ENCODE results near the gene IQSEC3.

Gene IQSEC3

GRCh38 chr12:162467-163307 lies 96.1 kb downstream of the IQSEC3 start:
- POLR2A ChIA-PET: no interaction called here
- CTCF ChIA-PET: no interaction called here
- DNase-seq (ENCODE audit: extremely low spot score): peak; percentile 46
- TF ChIP-seq L3MBTL2 (conservative IDR thresholded peaks at IDR 0.05) (no peak), TARDBP (IDR thresholded peaks at IDR 0.05) (no peak)

- POLR2A ChIA-PET: no interaction called here
- TF ChIP-seq SP1 (IDR thresholded peaks at IDR 0.05) (no peak), CTBP1 (IDR thresholded peaks at IDR 0.05; ENCODE audit: borderline replicate concordance) (no peak), PKNOX1 (IDR thresholded peaks at IDR 0.05) (no peak), FOXA1 (IDR thresholded peaks at IDR 0.05) (no peak), LEF1 (IDR thresholded peaks at IDR 0.05; ENCODE audit: borderline replicate concordance) (no peak), BHLHE40 (IDR thresholded peaks at IDR 0.05; ENCODE audit: borderline replicate concordance) (no peak), ARNT (IDR thresholded peaks at IDR 0.05) (no peak), FOXM1 (IDR thresholded peaks at IDR 0.05; ENCODE audit: borderline replicate concordance) (no peak), ELF4 (IDR thresholded peaks at IDR 0.05) (no peak), FOXK2 (IDR thresholded peaks at IDR 0.05) (no peak)
- CTCF ChIA-PET: no interaction called here
- no peak for DNase-seq (ENCODE audit: extremely low spot score)
Measured at GRCh38 chr12:163406-163986, 96.9 kb downstream of the IQSEC3 start.

GRCh38 chr12:164207-164606 lies 97.6 kb downstream of the IQSEC3 start:
- TF ChIP-seq ELF4 (IDR thresholded peaks at IDR 0.05) (no peak), FOXM1 (IDR thresholded peaks at IDR 0.05; ENCODE audit: borderline replicate concordance) (no peak), L3MBTL2 (conservative IDR thresholded peaks at IDR 0.05) (no peak)
- no peak for DNase-seq (ENCODE audit: extremely low spot score)
- CTCF ChIA-PET: no interaction called here
- POLR2A ChIA-PET: no interaction called here

GRCh38 chr12:165862-166368 lies 99.3 kb downstream of the IQSEC3 start:
- CTCF ChIA-PET: no interaction called here
- POLR2A ChIA-PET: no interaction called here

GRCh38 chr12:166425-167075 lies 100.0 kb downstream of the IQSEC3 start:
- TF ChIP-seq BHLHE40 (IDR thresholded peaks at IDR 0.05; ENCODE audit: borderline replicate concordance): no peak
- no peak for DNase-seq (ENCODE audit: extremely low spot score)
- ChIA-PET POLR2A (no interaction called here), CTCF (no interaction called here)

More at GRCh38 chr12:165862-166368, 99.3 kb downstream of the IQSEC3 start:
- DNase-seq (ENCODE audit: extremely low spot score): no peak
- no peak for TF ChIP-seq HDGF (IDR thresholded peaks at IDR 0.05; ENCODE audit: borderline replicate concordance)
- no peak for TF ChIP-seq LEF1 (IDR thresholded peaks at IDR 0.05; ENCODE audit: borderline replicate concordance)
- TF ChIP-seq L3MBTL2 (conservative IDR thresholded peaks at IDR 0.05): no peak

GRCh38 chr12:167959-168600 lies 101.5 kb downstream of the IQSEC3 start:
- DNase-seq (ENCODE audit: extremely low spot score): no peak
- ChIA-PET POLR2A (no interaction called here), CTCF (no interaction called here)
- TF ChIP-seq LEF1 (IDR thresholded peaks at IDR 0.05; ENCODE audit: borderline replicate concordance) (no peak), TARDBP (IDR thresholded peaks at IDR 0.05) (no peak), ZNF384 (IDR thresholded peaks at IDR 0.05) (no peak), BHLHE40 (IDR thresholded peaks at IDR 0.05; ENCODE audit: borderline replicate concordance) (no peak), FOXM1 (IDR thresholded peaks at IDR 0.05; ENCODE audit: borderline replicate concordance) (no peak), HDGF (IDR thresholded peaks at IDR 0.05; ENCODE audit: borderline replicate concordance) (no peak), FOXK2 (IDR thresholded peaks at IDR 0.05) (no peak), SUZ12 (IDR thresholded peaks at IDR 0.05) (no peak), PKNOX1 (IDR thresholded peaks at IDR 0.05) (no peak), CTBP1 (IDR thresholded peaks at IDR 0.05; ENCODE audit: borderline replicate concordance) (no peak), ELF4 (IDR thresholded peaks at IDR 0.05) (no peak), FOXA1 (IDR thresholded peaks at IDR 0.05) (no peak), SP1 (IDR thresholded peaks at IDR 0.05) (no peak), L3MBTL2 (conservative IDR thresholded peaks at IDR 0.05) (no peak), NFRKB (IDR thresholded peaks at IDR 0.05) (no peak), ARNT (IDR thresholded peaks at IDR 0.05) (no peak)
